Lung (tissue), 12 donors: ENCODE measurements around the gene PDE8A. TPM values are rescaled to one million over a fixed set of nuclear protein-coding genes. Genes with fewer than 3 reads are reported as not detected.
A peak's percentile ranks its signal among the peaks of the same experiment; 100 is the strongest.

Experiments used
- ATAC-seq: fragments of 200-7000 bp; cut with Tn5 transposase; one replicate; pipeline ENCODE4 v1.9.1; 2020; ENCODE audit warnings: moderate number of reproducible peaks; ENCODE audit not compliant: insufficient read depth, low FRiP score
- DNase-seq, 3 donors: peaks; one replicate each; pipeline ENCODE4 v3.0.0-alpha.2; 2013 to 2017
- H3K27ac ChIP-seq, 2 donors: one replicate each; pipeline ENCODE4 v1.5.1; 2013; ENCODE audit warnings: mild to moderate bottlenecking in 2 of 2, moderate library complexity in 2 of 2, control low read depth in 1 of 2, inconsistent platforms in 1 of 2, low read depth in 1 of 2, low read length in 1 of 2
- H3K27me3 ChIP-seq, 3 donors: one replicate each; pipeline ENCODE4 v1.5.1; 2013; ENCODE audit warnings: low read length in 2 of 3; ENCODE audit not compliant: control insufficient read depth in 3 of 3, insufficient read depth in 3 of 3
- H3K36me3 ChIP-seq, 4 donors: one replicate each; pipeline ENCODE4 v1.5.1; 2013; ENCODE audit warnings: low read length in 4 of 4, mild to moderate bottlenecking in 1 of 4, moderate library complexity in 1 of 4; ENCODE audit not compliant: control insufficient read depth in 4 of 4, insufficient read depth in 4 of 4
- H3K4me1 ChIP-seq, 5 donors: one replicate each; pipeline ENCODE4 v1.5.1; 2013; ENCODE audit warnings: low read length in 5 of 5, mild to moderate bottlenecking in 2 of 5, moderate library complexity in 1 of 5; ENCODE audit not compliant: control insufficient read depth in 5 of 5, insufficient read depth in 5 of 5
- H3K4me3 ChIP-seq: one replicate; pipeline ENCODE4 v1.5.1; 2013; ENCODE audit warnings: mild to moderate bottlenecking, control low read depth, moderate library complexity
- H3K9ac ChIP-seq, 2 donors: one replicate each; pipeline ENCODE4 v1.5.1; 2013; ENCODE audit warnings: low read length in 2 of 2, control low read depth in 1 of 2; ENCODE audit not compliant: insufficient read depth in 1 of 2
- H3K9me3 ChIP-seq, 4 donors: one replicate each; pipeline ENCODE4 v1.5.1; 2013; ENCODE audit warnings: low read length in 3 of 4, mild to moderate bottlenecking in 1 of 4, moderate library complexity in 1 of 4; ENCODE audit not compliant: control insufficient read depth in 4 of 4, insufficient read depth in 3 of 4
- CTCF ChIP-seq: IDR thresholded peaks from 2 replicates; pipeline ENCODE4 v1.5.1; 2012; ENCODE audit warnings: mild to moderate bottlenecking; ENCODE audit errors: control extremely low read depth, extremely low read depth
- WGBS, 2 donors: extraction: QIAGEN DNeasy Blood & Tissue Kit; methylation state at CpG; one replicate each; pipeline ENCODE4 v1.1.7; 2013; 5-methylcytosine and 5-hydroxymethylcytosine counted together
- polyA plus RNA-seq, 2 donors: library from polyadenylated mRNA; stranded (reverse); fragments of 200-250 nt; gene quantifications; one replicate each; pipeline ENCODE4 v1.2.1, GENCODE V29; 2013
- total RNA-seq, 2 donors: library from RNA; depleted of rRNA in 1 of 2; stranded (reverse); fragments of >200 nt in 1 of 2; gene quantifications; one replicate each; pipeline ENCODE4 v1.2.1, GENCODE V29; 2014 to 2021
- donor health status: control.
- donor health status: control.
- donor health status: Bipolar disorder and iron deficiency.
- donor health status: healthy.
- donor health status: DM: yes; HTN: yes; CAD: no.

PDE8A gene
- total and polyA plus RNA-seq, 4 donors: 13.7 to 87.7 (median 33.5) TPM

GRCh38 chr15:84979651-84980050 is 2.0 kb upstream of the PDE8A start:
- TF ChIP-seq CTCF: no peak
- no peaks in the 10 kb centered on the region for H3K36me3 ChIP-seq
- 30 to 40% methylated on average over 16 of the region's 16 CpGs for WGBS, 2 donors
- H3K4me1 ChIP-seq: peaks cover 0 to 20% (median 3%) of the 10 kb centered on the region in 5 donors
- ATAC-seq (no peak), DNase-seq (no peak)
- H3K9me3 ChIP-seq: no peaks in the 10 kb centered on the region
- no peak overlapping the region for H3K27ac ChIP-seq
- peaks cover 0 to 2% (median 0%) of the 10 kb centered on the region in 3 donors for H3K27me3 ChIP-seq
- no peak overlapping the region for H3K9ac ChIP-seq
- no peak overlapping the region for H3K4me3 ChIP-seq

- Histone ChIP-seq H3K27ac (peak overlapping the region; percentile 93 to 94), H3K9ac (no peak overlapping the region), H3K9me3 (no peaks in the 10 kb centered on the region), H3K27me3 (peaks cover 0 to 2% (median 0%) of the 10 kb centered on the region in 3 donors), H3K4me3 (peak overlapping the region; percentile 64), H3K4me1 (peaks cover under 1 to 28% (median 7%) of the 10 kb centered on the region in 5 donors), H3K36me3 (no peaks in the 10 kb centered on the region)
- peak; percentile 82 for ATAC-seq
- TF ChIP-seq CTCF: no peak
- WGBS, 2 donors: 0 to 1% methylated on average over 64 to 66 of the region's 66 CpGs
- peak; percentile 88 to 91 (median 89) for DNase-seq
Observed at GRCh38 chr15:84980196-84981053, 1.2 kb upstream of the PDE8A start.

GRCh38 chr15:84981054-84981710 is 474 bp upstream of the PDE8A start:
- peak overlapping the region; percentile 85 for H3K4me3 ChIP-seq
- peaks cover 0 to 2% (median 0%) of the 10 kb centered on the region in 3 donors for H3K27me3 ChIP-seq
- peak overlapping the region; percentile 93 to 96 for H3K27ac ChIP-seq
- 0% methylated on average over 31 to 75 of the region's 75 CpGs for WGBS, 2 donors
- ATAC-seq (peak; percentile 88), DNase-seq (peak; percentile 95 to 98 (median 96))
- no peak overlapping the region for H3K9ac ChIP-seq
- H3K4me1 ChIP-seq: peaks cover 2 to 32% (median 8%) of the 10 kb centered on the region in 5 donors
- no peak for TF ChIP-seq CTCF
- H3K36me3 ChIP-seq: no peaks in the 10 kb centered on the region
- no peaks in the 10 kb centered on the region for H3K9me3 ChIP-seq
